DMS79 treated with DMSO at 0.1 percent for 48 hours (cell line): ENCODE results near the gene B3GAT2.
"Not testable (repeated sequence)": the region's sequence is repeated elsewhere in the genome, so short reads cannot be mapped to it uniquely, and the experiment has no call there.

Source experiments
- DNase-seq: peaks from one replicate; lab custom pipeline; 2025; lab: John Stamatoyannopoulos, UW

B3GAT2 gene, protein sequence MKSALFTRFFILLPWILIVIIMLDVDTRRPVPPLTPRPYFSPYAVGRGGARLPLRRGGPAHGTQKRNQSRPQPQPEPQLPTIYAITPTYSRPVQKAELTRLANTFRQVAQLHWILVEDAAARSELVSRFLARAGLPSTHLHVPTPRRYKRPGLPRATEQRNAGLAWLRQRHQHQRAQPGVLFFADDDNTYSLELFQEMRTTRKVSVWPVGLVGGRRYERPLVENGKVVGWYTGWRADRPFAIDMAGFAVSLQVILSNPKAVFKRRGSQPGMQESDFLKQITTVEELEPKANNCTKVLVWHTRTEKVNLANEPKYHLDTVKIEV

DNA sequence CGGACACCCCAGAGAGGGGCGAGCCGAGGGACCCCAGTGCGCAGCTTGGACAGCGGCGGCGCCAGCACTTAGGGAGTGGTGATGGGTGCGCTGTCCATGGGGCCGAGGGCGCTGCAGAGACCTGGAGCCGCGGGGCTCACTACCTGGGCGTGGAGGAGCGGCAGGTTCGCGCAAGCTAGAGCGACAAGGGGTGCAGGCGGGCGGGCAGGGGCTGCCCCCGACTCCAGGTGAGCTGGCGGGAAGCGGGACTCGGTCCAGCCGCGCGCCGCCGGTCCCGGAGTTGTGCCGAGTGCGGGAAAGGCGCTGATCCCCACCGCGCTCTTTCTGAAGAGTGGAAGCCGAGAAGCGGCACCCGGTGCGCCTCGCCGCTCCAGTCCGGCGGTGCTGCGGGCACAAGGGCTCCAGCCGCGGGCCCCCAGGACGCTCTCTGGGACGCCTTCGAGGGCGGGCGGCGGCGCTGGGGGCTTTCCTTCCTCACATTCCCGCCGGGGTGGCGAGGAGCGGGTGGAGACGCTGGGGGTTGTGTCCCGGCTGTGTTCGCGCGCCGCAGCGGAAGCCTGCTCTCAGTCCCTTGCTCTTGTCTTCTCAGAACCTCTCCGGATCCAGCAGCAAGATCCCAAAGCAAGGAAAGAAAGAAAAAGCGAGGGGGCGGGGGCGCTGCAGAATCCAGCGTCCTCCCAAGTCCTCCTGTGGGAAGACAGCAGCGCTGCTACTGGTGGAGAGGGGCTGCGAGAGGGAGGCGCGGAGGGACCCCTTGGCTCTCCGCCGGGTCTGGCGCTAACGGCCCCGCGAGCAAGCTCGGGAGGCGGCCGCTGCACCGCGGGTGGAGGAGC lies at the start of gene B3GAT2:
Gene B3GAT2, minus strand, starts transcription at position 610 of the 833 bp plus-strand sequence. CDS start 631 bp downstream, outside the sequence.
- no peak for DNase-seq

DNA sequence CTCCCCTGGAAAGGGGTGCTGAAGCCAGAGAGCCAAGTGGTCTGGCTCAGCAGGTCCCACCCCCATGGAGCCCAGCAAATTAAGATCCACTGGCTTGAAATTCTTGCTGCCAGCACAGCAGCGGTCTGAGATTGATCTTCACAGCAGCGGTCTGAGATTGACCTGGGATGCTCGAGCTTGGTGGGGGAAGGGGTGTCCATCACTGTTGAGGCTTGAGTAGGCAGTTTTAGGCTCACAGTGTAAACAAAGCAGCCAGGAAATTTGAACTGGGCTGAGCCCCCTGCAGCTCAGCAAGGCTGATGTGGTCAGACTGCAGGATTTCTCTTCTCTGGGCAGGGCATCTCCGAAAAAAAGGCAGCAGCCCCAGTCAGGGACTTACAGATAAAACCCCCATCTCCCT lies 41.3 kb upstream of the B3GAT2 start:
- no peak for DNase-seq

DNA sequence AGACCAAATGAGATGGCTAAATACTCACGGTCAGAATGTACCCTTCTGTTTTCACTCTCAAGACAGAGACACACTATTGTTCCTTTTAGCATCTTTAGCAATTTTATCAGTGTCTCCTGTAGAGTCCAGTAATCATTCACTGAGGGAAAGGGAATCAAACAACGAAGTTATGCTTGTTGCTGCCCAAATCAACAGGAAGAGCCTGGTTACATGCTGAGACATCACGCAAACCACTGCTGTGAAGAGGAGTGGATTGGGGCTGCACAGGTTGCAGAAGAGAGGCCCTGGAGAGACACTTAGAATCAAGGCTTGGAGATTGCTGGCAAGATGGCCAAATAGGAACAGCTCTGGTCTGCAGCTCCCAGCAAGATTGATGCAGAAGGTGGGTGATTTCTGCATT lies 40.5 kb upstream of the B3GAT2 start:
- DNase-seq, result no peak

DNA sequence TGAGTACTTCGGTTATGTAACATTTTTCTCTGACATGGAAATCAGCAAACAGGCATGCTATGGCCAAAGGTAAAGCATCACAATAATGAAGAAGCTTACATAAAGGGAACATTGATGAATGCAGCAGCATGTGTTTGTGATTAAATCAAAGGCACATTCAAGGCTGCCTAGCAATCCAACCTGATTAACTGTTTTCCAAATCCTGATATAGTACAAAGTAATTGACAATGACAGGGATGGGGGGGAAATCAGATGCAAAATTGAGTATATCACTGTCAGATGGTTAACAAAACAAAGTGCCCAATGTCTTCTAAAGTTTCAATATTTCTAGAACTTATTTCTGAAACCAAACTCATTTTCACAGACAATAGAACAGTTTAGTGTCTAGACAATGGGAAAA lies 39.2 kb upstream of the B3GAT2 start:
- no peak for DNase-seq

DNA sequence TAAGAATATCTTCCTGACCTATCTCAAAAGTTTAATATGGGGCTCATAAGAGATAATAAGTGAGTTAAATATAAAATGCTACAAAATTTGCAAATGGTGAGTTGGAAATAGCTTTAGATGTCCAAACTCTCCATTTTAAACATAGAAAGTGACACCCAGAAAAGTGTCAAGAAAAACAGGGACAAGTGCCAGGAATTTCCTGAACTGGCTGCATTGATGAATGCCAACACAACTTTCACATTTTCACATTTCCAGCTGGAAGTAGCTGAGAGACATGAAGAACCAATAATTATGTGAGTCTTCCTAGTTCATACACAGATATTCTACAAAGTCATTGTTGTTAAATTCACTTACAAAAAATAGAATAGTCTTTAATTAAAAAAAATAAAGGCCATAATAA lies 38.6 kb upstream of the B3GAT2 start:
- DNase-seq, result no peak

DNA sequence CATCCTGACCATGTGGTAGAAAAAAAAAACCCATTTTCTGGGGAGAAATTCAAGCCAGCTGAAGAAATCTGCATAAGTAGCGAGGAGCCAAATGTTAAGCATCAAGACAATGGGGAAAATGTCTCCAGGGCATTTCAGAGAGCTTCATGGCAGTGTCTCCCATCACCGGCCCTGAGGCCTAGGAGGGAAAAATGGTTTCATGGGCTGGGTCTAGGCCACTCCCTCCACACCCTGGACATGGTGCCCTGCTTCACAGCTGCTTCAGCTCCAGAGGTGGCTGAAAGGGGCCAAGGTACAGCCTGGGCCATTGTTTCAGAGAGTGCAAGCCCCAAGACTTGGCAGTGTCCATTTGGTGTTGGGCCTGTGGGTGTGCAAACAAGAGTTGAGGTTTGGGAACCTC lies 34.4 kb upstream of the B3GAT2 start:
- DNase-seq, result no peak

DNA sequence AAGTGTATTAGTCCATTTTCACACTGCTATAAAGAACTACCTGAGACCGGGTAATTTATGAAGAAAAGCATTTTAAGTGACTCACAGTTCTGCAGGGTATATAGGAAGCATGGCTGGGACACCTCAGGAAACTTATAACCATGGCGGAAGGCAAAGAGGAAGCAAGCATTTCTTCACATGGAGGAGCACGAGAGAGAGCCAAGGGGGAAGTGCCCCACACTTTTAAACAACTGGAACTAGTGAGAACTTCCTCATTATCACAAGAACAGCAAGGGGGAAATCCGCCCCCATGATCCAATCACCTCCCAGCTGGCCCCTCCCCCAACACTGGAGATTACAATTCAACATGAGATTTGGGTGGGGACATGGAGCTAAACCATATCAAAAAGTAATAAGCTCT lies 28.3 kb upstream of the B3GAT2 start:
- no peak for DNase-seq

DNA sequence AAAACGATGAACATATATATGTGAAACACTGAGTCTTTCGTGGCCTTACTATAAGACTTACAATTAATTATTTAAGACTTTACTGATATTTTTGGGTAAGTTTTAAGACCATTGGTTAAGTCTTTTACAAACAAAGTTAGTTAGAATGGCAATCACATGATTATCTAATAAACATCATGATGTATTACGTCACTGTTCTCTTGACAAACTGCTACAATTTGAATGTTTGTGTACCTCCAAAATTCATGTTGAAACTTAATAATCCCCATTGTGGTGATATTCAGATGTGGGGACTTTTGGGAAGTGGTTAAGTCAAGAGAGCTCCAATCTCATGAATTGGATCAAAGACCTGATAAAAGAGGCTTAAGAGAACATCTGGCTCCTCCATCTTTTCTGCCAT lies 25.9 kb upstream of the B3GAT2 start:
- DNase-seq, result no peak

DNA sequence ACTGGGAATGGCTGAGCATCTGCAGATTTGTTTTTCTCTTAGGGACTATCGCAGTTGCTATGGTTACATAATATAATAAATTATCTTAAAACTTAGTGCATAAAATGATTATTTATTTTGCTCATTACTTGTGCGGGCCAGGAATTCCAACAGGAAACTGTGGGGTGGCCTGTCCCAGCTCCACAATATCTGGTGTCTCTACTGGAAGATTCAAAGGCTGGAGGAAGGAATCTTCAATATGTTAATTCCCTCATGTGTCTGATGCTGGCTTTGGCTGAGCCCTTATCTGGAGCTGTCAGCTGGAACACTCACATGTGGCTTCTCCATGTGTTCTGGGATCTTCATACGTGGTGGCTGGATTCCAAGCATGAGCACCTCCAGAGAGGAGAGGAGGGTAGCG lies 23.9 kb upstream of the B3GAT2 start:
- no peak for DNase-seq

DNA sequence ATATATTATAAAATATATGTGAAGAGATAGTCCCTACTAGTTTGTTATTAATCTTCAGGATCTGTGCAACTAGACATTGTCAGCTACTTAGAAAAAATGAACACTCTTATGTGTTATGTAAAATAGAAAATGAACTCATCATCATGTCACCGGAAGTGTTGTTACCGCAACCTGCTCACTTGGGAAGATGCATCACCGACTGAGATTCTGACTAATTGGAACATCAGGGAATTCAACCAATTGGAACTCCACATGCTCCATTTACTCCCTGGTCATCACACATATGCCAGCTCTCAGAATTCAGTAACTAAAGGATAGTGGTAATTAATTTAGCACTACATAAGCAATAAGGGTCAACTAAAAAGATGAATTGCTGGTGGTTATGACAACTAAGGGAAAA lies 16.7 kb upstream of the B3GAT2 start:
- DNase-seq, result no peak

DNA sequence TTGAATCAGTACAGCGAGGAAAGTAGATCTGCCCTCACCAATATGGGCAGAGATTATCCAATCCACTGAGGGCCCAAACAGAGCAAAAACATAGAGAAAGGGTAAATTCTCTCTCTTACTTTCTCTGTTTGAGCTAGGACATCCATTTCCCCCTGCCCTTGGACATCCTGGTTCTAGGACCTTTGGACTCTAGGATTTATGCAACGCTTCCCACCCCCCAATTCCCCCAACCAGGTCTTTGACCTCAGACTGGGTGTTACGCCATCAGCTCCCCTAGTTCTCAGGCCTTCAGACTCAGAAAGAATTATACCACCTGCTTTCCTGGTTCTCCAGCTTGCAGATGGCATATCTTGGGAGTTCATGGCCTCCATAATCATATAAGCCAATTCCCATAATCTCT lies 10.2 kb upstream of the B3GAT2 start:
- DNase-seq, result no peak

DNA sequence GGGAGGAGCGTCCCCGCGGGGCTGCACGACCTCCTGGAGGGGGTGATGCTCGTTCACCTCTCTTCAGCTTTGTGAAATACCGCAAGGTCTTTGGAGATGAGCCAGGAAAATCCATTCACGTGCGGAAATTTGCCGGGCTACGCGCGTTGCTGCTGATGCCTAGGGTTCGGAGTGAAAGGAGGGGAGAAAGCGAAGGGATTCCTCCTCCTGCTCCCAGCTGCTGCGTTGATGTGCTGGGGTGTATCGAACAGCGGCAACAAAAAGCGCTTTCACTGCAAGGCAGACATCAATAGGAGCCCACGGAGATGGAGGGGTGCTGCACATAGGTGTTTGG lies 391 bp upstream of the B3GAT2 start:
- no peak for DNase-seq

DNA sequence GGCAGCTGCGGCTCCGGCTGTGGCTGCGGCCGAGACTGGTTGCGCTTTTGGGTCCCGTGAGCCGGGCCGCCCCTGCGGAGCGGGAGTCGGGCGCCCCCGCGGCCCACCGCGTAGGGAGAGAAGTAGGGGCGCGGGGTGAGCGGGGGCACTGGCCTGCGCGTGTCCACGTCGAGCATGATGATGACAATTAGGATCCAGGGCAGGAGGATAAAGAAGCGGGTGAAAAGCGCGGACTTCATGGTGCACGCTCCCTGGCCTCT lies 739 bp downstream of the B3GAT2 start:
- no peak for DNase-seq

DNA sequence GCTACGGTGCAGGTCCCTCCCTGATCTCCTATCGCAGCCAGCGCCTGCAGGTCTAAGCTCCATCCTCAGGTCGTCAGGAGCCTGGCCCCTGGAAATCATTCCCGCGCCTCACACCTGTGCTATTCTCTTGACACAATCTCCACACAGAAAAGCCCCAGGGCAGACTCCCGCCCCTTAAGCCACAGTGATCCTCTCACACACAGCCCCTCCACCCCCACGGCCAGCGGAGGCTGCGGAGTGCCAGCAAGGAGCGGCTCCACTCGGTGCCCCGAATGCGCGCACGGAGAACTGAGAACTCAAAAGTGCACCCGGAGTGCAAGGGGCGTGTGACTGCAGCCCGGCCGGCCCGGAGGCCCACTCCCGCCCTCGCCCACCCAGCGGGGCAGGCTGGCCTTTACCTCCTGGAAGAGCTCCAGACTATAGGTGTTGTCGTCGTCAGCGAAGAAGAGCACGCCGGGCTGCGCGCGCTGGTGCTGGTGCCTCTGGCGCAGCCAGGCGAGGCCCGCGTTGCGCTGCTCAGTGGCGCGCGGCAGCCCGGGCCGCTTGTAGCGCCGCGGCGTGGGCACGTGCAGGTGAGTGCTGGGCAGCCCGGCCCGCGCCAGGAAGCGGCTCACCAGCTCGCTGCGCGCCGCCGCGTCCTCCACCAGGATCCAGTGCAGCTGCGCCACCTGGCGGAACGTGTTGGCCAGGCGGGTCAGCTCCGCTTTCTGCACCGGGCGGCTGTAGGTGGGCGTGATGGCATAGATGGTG lies 1.2 kb downstream of the B3GAT2 start:
- peak; percentile 73 for DNase-seq

DNA sequence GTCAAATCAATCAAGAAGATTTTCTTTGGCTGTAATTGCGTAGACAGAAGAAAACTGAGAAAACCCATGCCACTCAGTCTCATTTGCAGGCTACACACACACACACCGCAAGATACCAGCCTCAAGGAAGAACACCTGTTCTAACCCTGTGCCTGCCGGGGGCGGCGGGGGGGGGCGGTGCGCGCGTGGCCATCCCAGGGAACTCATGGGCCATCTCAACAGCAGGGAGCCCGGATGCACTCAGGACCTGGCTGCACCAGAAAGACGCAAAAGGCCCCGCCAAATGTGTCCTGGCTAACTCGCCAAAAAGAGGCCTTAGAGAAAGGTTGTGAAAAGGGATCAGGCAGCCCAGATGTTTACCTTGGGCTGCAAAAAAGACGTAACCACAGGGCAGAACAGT lies 2.1 kb downstream of the B3GAT2 start:
- no peak for DNase-seq

DNA sequence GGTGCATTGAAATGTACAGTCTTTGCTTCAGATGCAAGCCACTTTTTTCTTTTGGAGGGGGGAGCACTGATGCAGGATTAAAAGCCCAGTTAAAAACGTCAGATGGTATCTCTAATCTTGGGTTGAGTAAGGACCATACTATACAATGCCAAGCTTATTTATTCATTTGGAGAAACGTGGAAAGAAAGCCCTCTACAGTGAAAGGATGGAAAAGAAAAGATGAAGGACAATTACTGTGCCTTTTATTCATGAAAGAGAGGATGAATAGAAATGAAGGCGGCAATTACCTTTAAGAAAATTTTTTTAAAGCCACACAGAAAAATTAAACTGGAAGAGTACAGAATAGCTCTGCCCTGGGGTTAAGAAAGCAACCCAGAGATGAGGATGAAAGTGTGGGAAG lies 2.7 kb downstream of the B3GAT2 start:
- no peak for DNase-seq

DNA sequence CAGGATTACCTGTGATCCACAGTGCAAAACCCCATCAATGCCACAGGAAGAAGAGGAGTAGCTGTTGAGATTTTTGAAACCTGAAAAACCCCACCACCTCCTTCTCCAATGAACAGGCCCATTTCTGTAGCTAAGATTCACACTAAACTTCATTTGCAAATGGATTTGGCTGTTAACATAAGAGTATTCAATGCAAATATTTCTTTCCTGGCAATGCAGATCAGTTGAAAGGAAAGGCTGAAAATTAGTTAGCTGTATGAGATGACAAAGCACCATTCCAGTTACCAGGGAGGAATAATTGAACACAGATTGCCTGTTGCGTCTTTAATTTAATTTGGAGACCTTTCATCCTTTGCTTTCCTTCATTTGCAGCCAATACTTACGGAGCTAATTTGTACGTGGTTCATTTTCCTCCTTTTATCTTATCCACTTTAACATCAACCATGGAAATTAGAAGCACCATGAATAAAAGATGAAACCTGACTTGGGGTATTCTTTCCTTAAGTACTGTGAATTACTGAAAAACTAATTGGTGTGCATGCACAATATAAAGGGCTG lies 4.2 kb downstream of the B3GAT2 start:
- DNase-seq, result no peak

DNA sequence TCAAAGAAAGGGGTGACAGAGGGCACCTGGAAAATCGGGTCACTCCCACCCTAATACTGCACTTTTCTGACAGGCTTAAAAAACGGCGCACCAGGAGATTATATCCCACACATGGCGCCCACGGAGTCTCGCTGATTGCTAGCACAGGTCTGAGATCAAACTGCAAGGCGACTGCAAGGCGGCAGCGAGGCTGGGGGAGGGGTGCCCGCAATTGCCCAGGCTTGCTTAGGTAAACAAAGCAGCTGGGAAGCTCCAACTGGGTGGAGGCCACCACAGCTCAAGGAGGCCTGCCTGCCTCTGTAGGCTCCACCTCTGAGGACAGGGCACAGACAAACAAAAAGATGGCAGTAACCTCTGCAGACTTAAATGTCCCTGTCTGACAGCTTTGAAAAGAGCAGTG lies 12.5 kb downstream of the B3GAT2 start:
- not testable (repeated sequence) for DNase-seq

DNA sequence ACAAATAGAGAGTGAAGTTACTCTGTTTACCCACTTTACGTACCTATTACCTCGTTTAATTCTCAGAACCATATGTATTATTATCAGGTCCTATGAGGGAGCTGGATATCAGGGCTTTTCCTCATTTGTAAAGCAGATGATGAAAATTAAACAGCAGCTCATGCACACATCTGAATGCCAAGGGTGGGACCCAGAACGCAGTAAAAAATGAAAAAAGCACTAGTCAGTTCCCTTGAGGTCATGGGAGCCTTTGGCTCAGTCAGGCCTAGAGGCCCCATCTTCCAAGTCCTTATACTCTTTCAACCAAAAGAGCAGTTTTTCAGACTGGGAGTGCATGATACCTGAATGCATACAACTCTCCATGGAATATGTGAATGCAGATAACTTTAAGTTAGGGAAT lies 23.0 kb downstream of the B3GAT2 start:
- DNase-seq, result no peak

DNA sequence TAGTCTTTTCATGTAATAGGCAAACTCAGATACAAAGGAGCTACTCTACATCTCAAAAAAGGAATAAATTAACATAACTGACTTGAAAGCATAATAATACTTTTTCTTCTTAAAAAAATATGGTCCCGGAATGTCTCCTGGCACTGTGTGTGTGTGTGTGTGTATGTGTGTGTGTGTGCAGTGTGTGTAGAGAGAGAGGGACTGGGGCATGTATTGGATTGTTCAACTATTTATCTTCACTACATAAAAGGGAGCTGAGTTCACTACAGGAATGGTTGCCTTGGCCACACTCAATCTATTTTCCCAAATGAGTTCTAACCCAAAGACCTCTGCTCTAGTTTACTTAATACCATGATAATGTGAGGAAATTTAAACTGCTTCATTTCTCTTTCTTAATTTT lies 51.1 kb downstream of the B3GAT2 start:
- no peak for DNase-seq

DNA sequence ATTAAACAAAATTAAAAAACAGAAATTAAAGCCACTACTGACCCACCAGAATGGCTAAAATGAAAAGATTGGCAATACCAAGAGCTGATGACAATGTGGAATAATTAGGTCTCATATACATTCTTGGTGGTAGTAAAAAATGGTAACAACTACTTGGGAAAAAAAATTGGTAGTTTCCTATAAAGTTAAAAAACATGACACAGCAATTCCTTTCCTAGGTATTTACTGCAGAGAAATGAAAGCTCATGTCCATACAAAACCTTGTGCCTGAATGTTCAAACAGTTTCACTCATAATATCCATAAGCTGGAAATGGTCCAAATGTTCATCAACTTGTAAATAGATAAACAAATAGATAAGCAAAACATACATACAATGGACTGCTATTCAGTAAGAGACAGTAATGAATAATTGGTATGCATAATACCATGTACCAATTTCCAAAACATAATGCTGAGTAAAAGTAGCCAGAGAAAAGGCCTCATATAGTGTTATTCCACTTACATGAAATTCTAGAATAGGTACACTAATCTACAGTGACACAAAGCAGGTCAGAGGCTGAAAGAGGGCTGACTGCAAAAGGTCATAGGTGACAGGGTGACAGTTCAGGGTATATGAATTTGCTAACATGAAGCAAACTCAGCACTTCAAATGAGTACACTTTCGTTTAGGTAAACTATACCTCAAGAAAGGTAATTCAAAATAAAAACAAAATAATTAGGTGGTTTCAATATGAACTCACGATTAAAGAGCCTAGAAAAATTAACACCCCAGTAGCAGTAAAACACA lies 53.0 kb downstream of the B3GAT2 start:
- DNase-seq, result no peak

DNA sequence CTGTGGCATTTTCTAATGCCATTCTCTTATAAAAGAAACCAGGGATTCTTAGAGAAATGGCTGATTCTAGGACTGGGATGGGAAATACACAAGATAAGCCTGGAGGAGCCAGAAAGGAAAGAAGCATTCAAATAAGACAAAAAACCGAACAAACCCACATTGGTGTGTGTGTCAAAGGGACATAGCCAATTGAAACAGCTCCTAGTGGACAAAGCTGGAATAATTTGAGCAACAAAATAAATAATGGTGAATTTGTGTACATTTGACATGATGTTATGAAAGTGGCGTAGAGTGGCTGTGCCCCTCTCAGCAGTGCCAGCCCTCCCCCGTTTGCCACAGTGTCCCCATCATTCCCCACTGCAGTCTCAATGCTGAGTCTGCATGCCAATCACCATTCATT lies 55.5 kb downstream of the B3GAT2 start:
- no peak for DNase-seq
